Gastrocnemius medialis (tissue), 4 donors: Measurements from ENCODE around the gene NAV3.

Experiments used
- CTCF ChIP-seq, 5 experiments: fragments of 450-650 bp in 3 of 5; fragments of 200-600 bp in 2 of 5; sonication (generic) in 2 of 5; IDR thresholded peaks in 4 of 5; conservative IDR thresholded peaks in 1 of 5; 1 replicate in 4 of 5; 2 replicates in 1 of 5; pipeline ENCODE4 v1.5.1; 2016 to 2019; ENCODE audit warnings: antibody characterized with exemption in 5 of 5, mild to moderate bottlenecking in 3 of 5, moderate library complexity in 3 of 5
- POLR2A ChIP-seq, 2 donors: fragments of 450-650 bp; IDR thresholded peaks; one replicate each; pipeline ENCODE4 v1.6.1; 2017; ENCODE audit warnings: antibody characterized with exemption in 2 of 2, mild to moderate bottlenecking in 2 of 2, moderate library complexity in 2 of 2

GRCh38 chr12:78177298-78177697, 346.6 kb downstream of the NAV3 start:
- TF ChIP-seq CTCF (IDR thresholded peaks at IDR 0.05 in 4 of 5, conservative IDR thresholded peaks at IDR 0.05 in 1 of 5) (no peak), POLR2A (IDR thresholded peaks at IDR 0.05) (no peak)
